ENCODE measurements around the gene ADD1.

ADD1 gene

DNA sequence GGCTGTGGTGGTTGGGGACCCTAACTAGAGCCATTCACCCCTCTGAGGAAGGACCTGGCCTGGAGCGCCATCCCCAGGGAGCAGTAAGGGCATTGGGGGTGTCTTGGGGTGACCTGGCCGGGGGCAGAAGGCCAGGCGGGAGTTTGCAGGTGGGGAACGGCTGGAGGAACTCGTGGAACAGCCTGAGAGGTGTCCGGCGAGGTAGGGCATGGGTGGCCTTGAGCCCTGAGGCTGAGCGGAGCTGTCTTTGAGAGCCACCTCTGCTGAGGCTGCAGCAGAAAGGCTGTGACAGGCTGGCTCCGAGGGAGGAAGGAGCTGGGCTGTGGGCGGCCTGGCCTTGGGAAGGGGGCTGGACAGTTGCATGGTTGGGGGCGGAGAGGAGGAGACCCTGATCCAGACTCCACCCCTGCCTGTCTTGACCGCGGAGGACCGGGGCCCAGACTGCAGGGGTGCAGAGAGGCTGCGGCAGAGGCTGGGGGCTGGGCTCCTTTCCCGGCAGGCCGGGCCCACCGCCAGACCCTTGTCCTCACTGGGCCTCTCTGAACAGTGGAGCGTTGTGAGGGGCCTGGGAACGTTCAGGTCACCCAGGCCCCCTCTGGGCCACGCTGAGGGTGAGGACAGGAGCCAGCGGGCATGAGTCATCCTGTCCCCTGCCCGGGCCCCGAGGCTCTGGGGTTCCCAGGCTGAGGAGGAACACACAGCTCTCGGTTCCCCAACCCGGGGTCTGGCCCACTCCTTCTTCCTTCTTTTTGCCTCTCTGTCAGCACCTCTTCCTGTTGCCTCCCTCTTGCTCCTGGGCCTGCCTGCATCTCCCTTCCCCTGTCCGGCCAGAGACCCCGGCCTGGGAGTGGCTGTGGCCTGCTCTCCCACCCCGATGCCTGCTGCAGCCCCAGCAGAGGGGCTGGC is 42.7 kb upstream of the ADD1 start:
- no peak for FAIRE-seq
- DNase-seq (ENCODE audit: insufficient read length, low spot score): no peak
- TF ChIP-seq POLR2A (IDR thresholded peaks at IDR 0.05; ENCODE audit: low read depth, low read length): no peak

DNA sequence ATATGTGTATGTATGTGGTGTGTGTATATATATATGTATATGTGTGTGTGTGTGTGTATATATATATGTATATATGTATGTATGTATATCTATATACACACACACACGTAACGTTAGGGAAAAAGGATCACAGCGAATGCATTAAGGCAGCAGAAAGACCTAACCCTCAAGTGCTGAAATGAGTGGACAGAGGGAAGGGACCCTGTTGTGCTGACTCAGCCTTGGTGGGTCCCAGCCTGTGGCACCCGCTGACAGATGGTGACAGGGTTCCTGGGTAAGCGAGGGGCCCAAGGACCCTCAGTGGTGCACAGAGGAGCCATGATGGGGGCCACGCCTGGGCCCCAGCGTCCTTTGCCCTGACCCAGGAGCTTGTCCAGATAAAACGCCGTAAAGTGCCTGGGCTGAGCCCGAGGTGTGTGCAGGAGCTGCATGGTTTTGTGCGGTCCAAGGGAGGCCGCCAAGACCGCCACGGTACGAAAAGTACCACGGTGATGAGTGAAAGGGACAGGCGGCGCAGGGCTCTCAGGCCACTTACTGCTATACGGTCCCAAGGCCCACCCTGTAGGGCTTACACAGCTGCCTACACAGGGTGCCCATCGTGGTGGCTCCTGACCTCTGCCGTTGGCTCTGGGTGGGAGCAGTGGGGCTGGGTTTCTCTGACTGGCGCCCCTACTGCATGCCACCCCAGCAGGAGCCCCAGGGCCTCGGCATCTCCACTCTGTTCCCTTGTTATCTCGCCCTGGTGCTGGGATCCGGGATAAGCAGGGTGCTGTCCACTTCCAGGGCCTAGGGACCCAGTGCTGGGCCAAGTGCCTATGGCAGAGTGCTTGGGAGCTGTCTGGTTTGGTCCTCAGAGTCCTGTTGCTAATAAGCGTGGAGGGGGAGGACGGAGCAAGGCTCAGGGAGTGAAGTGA is 40.8 kb upstream of the ADD1 start:
- FAIRE-seq (no peak), DNase-seq (ENCODE audit: insufficient read length, low spot score) (no peak)
- no peak for TF ChIP-seq POLR2A (IDR thresholded peaks at IDR 0.05; ENCODE audit: low read depth, low read length)

DNA sequence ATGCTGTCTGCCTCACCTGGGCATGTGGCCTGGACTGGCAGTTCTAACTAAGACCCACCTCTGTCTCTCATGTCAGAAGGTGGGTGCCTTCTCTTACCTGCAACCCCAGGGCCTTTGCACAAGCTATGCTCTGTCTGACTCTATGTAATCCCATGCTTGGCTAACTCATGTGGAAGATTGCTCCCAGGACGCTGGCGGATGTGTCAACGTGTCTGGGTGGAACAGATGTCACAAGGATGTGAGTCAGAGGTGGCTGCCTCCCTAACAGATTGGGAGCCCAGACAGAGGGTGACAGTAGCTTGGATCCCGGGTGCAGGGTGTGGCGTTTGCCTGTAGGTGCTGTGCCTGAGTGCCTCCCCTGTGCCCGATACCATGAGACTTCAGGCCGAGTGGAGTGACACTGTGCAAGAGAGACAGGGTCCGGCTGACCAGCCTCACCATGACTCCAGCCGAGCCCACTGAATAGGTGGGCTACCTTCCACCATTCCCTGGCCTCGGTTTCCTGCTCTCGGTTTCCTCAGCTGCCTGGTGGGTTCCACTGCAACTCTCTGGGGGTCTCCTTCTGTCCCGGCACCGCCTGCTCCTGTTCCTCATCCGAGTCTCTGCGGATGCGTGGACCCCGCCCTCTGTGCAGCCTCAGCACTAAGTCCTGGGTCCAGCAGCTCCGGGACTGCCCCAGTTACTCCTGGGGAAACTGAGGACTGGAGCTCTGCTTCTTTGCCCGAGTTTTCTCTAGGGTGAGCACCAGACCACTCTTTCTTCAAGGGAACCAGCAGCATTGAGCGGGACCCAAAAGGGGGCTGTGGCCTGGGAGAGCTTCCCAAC is 39.8 kb upstream of the ADD1 start:
- DNase-seq (ENCODE audit: insufficient read length, low spot score): no peak
- no peak for TF ChIP-seq POLR2A (IDR thresholded peaks at IDR 0.05; ENCODE audit: low read depth, low read length)
- no peak for FAIRE-seq

DNA sequence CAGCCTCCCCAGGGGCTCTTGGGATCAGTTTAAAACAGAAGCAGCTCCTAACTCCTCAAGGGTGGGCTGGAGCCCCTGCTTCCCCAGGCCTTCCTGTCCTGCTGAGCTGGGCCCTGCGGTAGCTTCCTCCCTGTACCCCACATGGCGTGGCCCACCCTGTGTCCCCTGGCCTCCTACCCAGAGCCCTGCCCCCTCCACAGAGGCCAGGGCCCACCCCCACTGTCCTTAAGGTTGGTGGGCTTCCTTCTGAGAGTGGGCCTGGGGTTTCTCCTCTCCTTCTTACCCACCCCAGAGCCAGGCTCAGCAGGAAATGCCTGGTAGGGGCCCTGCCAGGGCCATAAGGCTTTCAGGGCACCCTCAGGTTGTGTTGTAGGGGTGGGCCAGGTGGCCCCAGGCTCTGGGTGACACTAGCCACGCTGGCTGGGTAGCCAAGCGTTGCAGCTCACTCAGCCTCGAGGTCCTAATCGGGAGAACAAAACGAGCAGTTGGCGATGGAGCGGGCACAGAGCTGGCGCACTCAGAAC is 39.1 kb upstream of the ADD1 start:
- FAIRE-seq: no peak
- DNase-seq (ENCODE audit: insufficient read length, low spot score): no peak
- no peak for TF ChIP-seq POLR2A (IDR thresholded peaks at IDR 0.05; ENCODE audit: low read depth, low read length)

DNA sequence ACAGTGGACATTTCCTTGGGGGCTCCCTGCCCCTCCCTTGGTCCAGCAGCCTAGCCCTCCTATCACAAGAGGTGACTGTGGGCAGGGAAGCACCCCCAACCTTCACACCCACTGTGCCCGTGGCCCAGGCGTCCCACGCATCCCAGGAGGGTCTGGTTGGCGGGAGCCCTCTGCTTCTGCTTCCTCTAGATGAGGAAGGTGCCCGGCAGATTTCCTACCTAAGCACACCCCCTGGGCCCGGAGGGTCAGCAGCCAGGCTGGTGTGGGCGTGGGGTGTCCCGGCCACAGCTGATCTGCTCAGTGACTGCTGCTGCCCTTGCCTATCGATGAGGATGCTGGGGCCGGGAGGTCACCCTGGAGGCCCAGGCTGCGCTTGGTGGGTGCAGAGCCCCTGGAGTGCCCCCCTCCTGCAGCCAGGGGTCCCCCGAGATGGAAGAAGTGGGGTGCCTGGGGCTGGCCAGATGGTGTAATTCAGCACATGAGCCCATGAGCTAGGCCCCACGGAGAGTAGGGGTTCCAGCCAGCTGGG is 38.6 kb upstream of the ADD1 start:
- TF ChIP-seq POLR2A (IDR thresholded peaks at IDR 0.05; ENCODE audit: low read depth, low read length): no peak
- FAIRE-seq: no peak
- DNase-seq (ENCODE audit: insufficient read length, low spot score): no peak

DNA sequence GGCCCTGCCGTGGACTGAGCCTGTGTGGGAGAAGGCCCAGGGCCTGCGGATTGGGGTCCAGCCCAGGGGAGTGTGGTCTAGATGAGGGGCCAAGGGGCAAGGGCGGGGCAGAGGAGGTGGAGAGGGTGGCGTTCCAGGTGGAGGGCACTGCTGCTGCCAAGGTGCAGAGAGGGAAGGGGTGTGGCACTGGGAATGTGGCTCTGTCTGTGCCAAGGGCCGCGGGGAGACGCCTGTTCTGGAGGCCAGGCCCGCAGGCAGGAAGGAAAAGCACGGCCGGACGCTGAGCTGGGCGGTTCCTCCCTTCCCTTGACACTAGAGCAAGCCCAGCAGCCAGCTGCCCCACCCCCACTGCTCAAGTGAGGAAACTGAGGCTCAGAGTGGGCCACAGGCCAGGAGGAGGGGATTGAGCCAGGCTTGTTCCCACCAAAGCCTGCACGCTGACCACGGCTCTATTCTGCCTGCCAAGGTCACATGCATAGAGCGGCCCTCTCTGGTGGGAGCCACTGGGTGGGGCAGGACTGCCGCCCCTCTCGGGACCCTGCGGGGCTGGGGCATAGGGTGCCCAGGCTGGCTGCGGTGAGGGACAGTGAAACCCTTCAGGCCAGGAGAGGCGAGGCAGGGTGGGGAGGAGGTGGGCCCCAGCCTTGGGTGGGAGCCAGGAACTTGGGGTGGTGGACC is 37.8 kb upstream of the ADD1 start:
- FAIRE-seq (no peak), DNase-seq (ENCODE audit: insufficient read length, low spot score) (no peak)
- TF ChIP-seq POLR2A (IDR thresholded peaks at IDR 0.05; ENCODE audit: low read depth, low read length): no peak

DNA sequence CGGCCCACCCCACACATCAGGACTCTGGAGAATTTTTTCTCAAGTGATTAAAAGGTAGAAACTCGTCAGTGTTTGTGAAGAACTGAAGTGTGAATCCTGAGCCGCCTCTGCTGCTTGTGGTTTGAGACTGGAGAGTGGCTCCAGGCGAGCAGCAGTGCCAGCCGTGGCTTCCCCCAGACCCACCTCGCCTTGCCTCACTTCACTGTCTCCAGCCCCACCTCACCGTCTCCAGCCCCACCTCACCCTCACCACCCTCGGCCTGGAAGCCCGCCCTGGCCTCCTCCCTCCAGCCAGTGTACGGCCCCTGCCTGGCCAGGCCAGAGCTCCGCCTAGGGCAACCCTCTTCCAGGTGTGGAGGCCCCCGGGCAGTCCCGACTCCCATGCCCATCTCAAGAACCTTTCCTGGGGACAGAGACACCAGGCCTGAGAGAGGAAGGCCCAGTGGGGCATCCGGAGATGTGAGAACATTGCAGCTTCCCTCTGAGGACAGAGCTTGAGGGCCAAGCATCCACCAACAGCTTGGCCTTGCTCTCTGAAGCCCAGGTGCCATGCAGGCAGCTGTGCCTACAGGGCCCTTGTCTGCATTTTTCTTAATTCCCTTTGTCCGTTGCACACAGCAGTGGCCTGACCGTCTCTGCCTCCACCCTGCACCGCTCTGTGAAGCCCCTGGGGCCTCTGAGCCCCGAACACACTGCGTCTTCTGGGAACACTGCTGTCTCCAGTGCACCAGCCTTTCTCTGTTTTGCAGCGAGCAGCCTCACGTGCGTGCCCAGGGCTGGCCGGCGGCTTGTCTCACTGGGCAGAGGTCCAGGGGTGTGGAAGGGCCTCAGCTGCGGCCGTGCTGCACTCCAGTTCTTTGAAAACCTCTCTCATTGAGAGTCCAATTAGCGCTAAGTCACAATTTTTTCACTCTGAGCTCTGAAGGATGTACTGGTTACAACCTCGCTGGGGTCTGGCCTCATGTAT is 37.0 kb upstream of the ADD1 start:
- FAIRE-seq: no peak
- no peak for DNase-seq (ENCODE audit: insufficient read length, low spot score)
- TF ChIP-seq POLR2A (IDR thresholded peaks at IDR 0.05; ENCODE audit: low read depth, low read length): no peak

DNA sequence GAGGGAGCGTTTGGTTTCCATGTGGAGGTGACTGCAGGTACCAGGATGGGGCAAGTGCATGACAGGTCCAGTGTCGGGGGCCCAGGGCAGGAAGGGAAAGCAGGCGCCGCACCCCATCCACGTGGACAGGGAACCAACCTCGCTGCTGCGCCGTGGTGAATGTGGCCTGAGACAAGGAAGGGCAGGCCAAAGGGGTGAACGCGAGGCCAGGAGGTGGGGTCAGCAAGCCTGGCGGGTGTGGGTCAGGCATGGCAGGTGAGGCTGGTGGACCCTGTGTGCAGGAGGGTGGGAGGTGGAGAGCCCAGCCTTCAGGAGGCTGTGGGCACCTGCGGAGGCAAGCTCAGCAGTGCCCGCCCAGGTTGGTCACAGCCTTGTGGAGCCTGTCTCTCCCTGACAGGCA is 36.1 kb upstream of the ADD1 start:
- TF ChIP-seq POLR2A (IDR thresholded peaks at IDR 0.05; ENCODE audit: low read depth, low read length): no peak
- DNase-seq (ENCODE audit: insufficient read length, low spot score): no peak
- FAIRE-seq: no peak

DNA sequence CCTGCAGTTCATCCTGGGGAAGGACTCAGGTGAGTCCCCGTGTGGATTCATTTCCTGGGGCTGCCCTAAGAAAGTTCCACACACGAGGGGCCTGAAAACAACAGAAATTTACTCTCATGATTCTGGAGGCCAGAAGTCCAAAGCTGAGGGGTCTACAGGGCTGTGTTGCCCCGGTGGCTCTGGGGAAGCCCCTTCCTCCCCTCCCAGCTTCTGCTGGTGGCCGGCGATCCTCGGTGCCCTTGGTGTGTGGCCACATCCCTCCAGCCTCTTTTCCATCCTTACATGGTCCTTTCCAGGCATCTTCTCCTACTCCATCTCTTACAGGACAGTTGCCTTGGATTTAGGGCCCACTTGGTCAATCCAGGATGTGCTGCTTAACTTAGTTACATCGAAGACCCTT is 35.6 kb upstream of the ADD1 start:
- DNase-seq (ENCODE audit: insufficient read length, low spot score) (no peak), FAIRE-seq (no peak)
- TF ChIP-seq POLR2A (IDR thresholded peaks at IDR 0.05; ENCODE audit: low read depth, low read length): no peak

DNA sequence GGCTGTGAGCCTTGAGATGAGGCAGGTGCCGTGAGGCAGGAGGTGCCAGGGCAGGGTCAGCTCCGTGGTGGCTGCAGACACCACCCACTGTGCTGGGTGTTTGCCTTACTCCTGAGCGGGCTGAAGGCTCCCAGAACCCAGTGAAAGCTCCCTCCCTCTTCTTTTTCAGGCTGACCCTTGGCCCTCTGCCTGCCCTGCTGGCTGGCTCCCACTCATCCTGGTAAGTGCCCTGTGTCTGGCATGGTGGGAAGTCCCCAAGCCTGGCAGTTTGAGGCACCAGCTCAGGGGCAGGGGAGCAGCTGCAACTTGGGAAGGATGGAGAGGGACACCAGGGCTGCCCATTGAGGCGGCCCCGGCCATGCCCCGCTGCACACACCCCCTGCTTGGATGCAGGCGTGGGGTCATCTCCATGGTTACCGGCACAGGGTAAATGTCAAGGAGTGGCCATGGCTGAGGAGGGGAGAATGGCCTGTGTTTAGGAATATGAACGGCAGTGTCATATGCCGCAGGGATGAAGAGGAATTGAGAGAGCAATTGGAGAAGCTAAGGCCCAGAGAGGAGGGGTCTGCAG is 33.9 kb upstream of the ADD1 start:
- no peak for TF ChIP-seq POLR2A (IDR thresholded peaks at IDR 0.05; ENCODE audit: low read depth, low read length)
- DNase-seq (ENCODE audit: insufficient read length, low spot score): no peak
- no peak for FAIRE-seq

DNA sequence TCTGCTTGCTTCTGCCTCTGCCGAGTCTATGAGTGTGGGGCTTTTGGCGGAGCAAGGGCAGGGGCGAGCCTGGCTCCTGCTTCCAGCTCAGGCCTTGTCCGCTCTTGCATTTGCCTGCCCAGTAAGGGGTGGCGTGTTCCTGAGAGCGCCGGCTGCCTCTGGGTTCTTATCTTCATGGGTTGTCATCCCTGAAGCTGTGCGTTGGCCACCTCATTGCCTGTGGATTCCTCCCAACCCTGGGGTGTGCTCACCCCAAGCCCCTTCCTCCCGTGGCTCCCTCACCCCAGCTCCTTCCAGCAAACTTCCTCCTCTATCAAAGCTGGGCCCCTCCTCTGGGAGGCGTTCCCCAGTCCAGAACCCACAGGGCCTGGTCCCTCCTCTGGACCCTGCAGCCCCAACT is 33.3 kb upstream of the ADD1 start:
- FAIRE-seq: no peak
- no peak for DNase-seq (ENCODE audit: insufficient read length, low spot score)
- no peak for TF ChIP-seq POLR2A (IDR thresholded peaks at IDR 0.05; ENCODE audit: low read depth, low read length)

Data from H54 (cell line).